ENCODE data around the gene PRPF4.
"Not testable (repeated sequence)": the region's sequence is repeated elsewhere in the genome, so short reads cannot be mapped to it uniquely, and the experiment has no call there.

PRPF4 gene

DNA sequence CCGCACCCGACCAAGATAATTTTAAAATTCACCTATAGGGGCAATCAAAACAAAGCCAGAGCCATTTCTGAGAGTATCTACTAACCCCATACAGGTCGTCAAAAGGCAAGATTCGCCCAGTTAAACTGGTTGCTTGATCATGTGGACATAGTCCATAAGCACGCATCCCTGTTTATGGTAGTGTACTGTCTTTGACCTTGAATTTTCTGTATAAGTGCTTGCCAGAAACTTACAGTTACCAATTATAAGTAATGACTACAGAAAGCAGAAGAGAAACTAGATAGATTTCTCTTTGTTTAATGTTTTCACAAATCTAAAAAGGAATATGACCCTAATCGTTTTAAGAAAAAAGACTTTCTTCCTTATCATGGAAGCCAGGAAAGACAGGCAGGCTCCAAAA lies 28.5 kb upstream of the PRPF4 start:
- H3K36me3 ChIP-seq (ENCODE audit: control insufficient read depth, insufficient read depth, low read length), result no peaks in the 10 kb centered on the region
- no peaks in the 10 kb centered on the region for H3K9me3 ChIP-seq (ENCODE audit: control insufficient read depth, insufficient read depth, low read length)
- no peak overlapping the region for H3K9ac ChIP-seq (ENCODE audit: low read depth, low read length)
- no peaks in the 10 kb centered on the region for H3K4me1 ChIP-seq (ENCODE audit: control insufficient read depth, insufficient read depth, low read length)
- H3K4me3 ChIP-seq (ENCODE audit: low read depth, low read length), result no peak overlapping the region
- no peaks in the 10 kb centered on the region for H3K27me3 ChIP-seq (ENCODE audit: control insufficient read depth, insufficient read depth, low read length)

DNA sequence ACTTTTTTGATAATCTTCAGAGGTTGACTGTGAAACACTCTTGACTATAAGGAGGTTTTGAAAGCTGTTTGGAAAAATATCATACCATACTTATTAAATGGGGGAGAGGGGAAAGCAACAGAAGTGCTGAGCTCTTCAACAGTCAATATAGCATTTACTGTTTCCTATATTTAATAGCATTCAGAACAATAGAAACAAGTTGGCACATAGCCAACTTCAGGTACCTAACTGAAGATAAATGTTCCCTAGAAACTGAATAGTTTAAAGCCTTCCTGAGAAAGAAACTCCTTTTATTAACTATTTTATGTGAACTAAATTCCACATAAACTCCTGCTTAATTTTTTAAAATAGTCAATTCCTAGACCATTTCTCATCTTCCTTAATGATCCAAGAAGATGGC lies 27.8 kb upstream of the PRPF4 start:
- no peak overlapping the region for H3K4me3 ChIP-seq (ENCODE audit: low read depth, low read length)
- no peak overlapping the region for H3K9ac ChIP-seq (ENCODE audit: low read depth, low read length)
- no peaks in the 10 kb centered on the region for H3K27me3 ChIP-seq (ENCODE audit: control insufficient read depth, insufficient read depth, low read length)
- H3K9me3 ChIP-seq (ENCODE audit: control insufficient read depth, insufficient read depth, low read length), result no peaks in the 10 kb centered on the region
- no peaks in the 10 kb centered on the region for H3K36me3 ChIP-seq (ENCODE audit: control insufficient read depth, insufficient read depth, low read length)
- H3K4me1 ChIP-seq (ENCODE audit: control insufficient read depth, insufficient read depth, low read length), result no peaks in the 10 kb centered on the region

DNA sequence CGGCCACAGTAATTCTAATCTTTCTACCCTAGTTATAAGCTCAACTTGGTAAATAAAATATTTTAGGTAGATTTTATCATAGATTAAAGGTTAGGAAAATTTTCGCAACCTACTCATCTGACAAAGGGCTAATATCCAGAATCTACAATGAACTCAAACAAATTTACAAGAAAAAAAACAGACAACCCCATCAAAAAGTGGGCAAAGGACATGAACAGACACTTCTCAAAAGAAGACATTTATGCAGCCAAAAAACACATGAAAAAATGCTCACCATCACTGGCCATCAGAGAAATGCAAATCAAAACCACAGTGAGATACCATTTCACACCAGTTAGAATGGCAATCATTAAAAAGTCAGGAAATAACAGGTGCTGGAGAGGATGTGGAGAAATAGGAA lies 25.8 kb upstream of the PRPF4 start:
- not testable (repeated sequence) for H3K9me3 ChIP-seq (ENCODE audit: control insufficient read depth, insufficient read depth, low read length); H3K4me1 ChIP-seq (ENCODE audit: control insufficient read depth, insufficient read depth, low read length); H3K9ac ChIP-seq (ENCODE audit: low read depth, low read length); H3K4me3 ChIP-seq (ENCODE audit: low read depth, low read length); H3K27me3 ChIP-seq (ENCODE audit: control insufficient read depth, insufficient read depth, low read length); H3K36me3 ChIP-seq (ENCODE audit: control insufficient read depth, insufficient read depth, low read length)

- Histone ChIP-seq H3K4me3 (ENCODE audit: low read depth, low read length) (no peak overlapping the region), H3K4me1 (ENCODE audit: control insufficient read depth, insufficient read depth, low read length) (no peaks in the 10 kb centered on the region), H3K9me3 (ENCODE audit: control insufficient read depth, insufficient read depth, low read length) (no peaks in the 10 kb centered on the region), H3K9ac (ENCODE audit: low read depth, low read length) (no peak overlapping the region), H3K27me3 (ENCODE audit: control insufficient read depth, insufficient read depth, low read length) (no peaks in the 10 kb centered on the region), H3K36me3 (ENCODE audit: control insufficient read depth, insufficient read depth, low read length) (no peaks in the 10 kb centered on the region)
These were observed 24.7 kb upstream of the PRPF4 start for GRCh38 chr9:113250807-113251206.

- Histone ChIP-seq H3K4me1 (ENCODE audit: control insufficient read depth, insufficient read depth, low read length) (no peaks in the 10 kb centered on the region), H3K4me3 (ENCODE audit: low read depth, low read length) (no peak overlapping the region), H3K36me3 (ENCODE audit: control insufficient read depth, insufficient read depth, low read length) (peaks cover under 1% of the 10 kb centered on the region), H3K9ac (ENCODE audit: low read depth, low read length) (no peak overlapping the region), H3K27me3 (ENCODE audit: control insufficient read depth, insufficient read depth, low read length) (no peaks in the 10 kb centered on the region), H3K9me3 (ENCODE audit: control insufficient read depth, insufficient read depth, low read length) (no peaks in the 10 kb centered on the region)
These were observed 20.5 kb upstream of the PRPF4 start for GRCh38 chr9:113254991-113255390.

GRCh38 chr9:113255438-113255837 lies 20.0 kb upstream of the PRPF4 start:
- no peaks in the 10 kb centered on the region for H3K9me3 ChIP-seq (ENCODE audit: control insufficient read depth, insufficient read depth, low read length)
- no peaks in the 10 kb centered on the region for H3K27me3 ChIP-seq (ENCODE audit: control insufficient read depth, insufficient read depth, low read length)
- H3K9ac ChIP-seq (ENCODE audit: low read depth, low read length), result no peak overlapping the region
- no peak overlapping the region for H3K4me3 ChIP-seq (ENCODE audit: low read depth, low read length)
- peaks cover 4% of the 10 kb centered on the region for H3K36me3 ChIP-seq (ENCODE audit: control insufficient read depth, insufficient read depth, low read length)
- H3K4me1 ChIP-seq (ENCODE audit: control insufficient read depth, insufficient read depth, low read length), result no peaks in the 10 kb centered on the region

DNA sequence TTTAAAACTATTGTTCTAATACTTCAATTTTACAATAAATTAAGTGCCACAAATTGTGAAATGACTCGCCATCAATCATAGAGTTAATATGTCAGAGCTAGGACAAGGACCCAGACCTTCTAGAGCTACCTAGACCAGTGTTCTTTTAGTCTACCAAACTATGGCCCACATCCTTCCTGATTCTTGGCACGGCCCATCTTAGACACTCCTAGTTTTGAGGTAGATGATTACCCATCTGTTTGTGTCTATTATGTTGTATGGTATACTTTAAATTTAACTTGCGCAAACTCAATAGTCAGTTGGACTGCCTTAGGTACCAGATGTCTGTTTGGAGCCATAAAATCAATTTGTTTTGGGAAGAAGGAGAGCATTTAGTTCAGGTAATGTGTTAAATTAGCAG lies 17.6 kb upstream of the PRPF4 start:
- H3K4me3 ChIP-seq (ENCODE audit: low read depth, low read length), result no peak overlapping the region
- H3K4me1 ChIP-seq (ENCODE audit: control insufficient read depth, insufficient read depth, low read length), result no peaks in the 10 kb centered on the region
- peaks cover 9% of the 10 kb centered on the region for H3K36me3 ChIP-seq (ENCODE audit: control insufficient read depth, insufficient read depth, low read length)
- no peak overlapping the region for H3K9ac ChIP-seq (ENCODE audit: low read depth, low read length)
- H3K27me3 ChIP-seq (ENCODE audit: control insufficient read depth, insufficient read depth, low read length), result no peaks in the 10 kb centered on the region
- no peaks in the 10 kb centered on the region for H3K9me3 ChIP-seq (ENCODE audit: control insufficient read depth, insufficient read depth, low read length)

GRCh38 chr9:113258282-113258681 lies 17.2 kb upstream of the PRPF4 start:
- Histone ChIP-seq H3K27me3 (ENCODE audit: control insufficient read depth, insufficient read depth, low read length) (no peaks in the 10 kb centered on the region), H3K4me1 (ENCODE audit: control insufficient read depth, insufficient read depth, low read length) (no peaks in the 10 kb centered on the region), H3K4me3 (ENCODE audit: low read depth, low read length) (no peak overlapping the region), H3K9me3 (ENCODE audit: control insufficient read depth, insufficient read depth, low read length) (no peaks in the 10 kb centered on the region), H3K9ac (ENCODE audit: low read depth, low read length) (no peak overlapping the region), H3K36me3 (ENCODE audit: control insufficient read depth, insufficient read depth, low read length) (peaks cover 9% of the 10 kb centered on the region)

DNA sequence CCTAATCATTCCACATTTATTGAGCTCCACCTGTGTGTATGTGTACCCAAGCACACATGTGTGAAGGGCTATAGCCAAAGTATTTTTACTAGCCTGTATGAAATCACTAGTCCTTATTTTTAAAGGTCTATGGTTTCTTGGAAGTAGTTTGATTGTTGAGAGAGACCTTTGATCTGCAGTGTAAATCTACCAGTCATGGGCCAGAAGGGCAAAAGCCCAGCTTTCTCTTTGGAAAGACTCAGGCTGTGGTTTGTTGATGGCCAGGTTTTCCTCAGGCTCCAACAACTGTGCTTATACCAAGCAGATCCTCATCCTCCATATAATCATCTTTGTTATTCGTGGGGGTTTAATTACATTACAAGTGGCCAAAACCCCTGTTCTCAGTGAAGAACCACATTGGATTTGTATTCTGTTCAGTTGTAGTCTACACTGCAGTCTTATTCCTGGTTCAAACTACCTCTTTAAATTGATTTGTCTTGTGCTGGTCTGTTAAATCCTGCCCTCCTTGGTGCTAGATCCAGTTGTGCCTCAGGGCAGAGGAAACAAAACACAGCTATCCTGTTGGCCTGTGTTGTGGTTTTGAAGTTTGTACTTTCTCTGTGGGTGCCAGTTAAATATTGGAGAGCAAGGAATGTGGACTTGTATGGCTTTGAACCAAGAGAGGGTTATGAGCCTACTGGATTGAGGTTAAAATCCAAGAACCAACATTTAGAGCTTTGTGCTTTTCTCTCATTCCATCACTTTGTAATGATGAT lies 13.4 kb upstream of the PRPF4 start:
- Histone ChIP-seq H3K36me3 (ENCODE audit: control insufficient read depth, insufficient read depth, low read length) (peaks cover 11% of the 10 kb centered on the region), H3K4me1 (ENCODE audit: control insufficient read depth, insufficient read depth, low read length) (no peaks in the 10 kb centered on the region), H3K4me3 (ENCODE audit: low read depth, low read length) (no peak overlapping the region), H3K27me3 (ENCODE audit: control insufficient read depth, insufficient read depth, low read length) (no peaks in the 10 kb centered on the region), H3K9me3 (ENCODE audit: control insufficient read depth, insufficient read depth, low read length) (no peaks in the 10 kb centered on the region), H3K9ac (ENCODE audit: low read depth, low read length) (no peak overlapping the region)

- Histone ChIP-seq H3K4me1 (ENCODE audit: control insufficient read depth, insufficient read depth, low read length) (no peaks in the 10 kb centered on the region), H3K4me3 (ENCODE audit: low read depth, low read length) (no peak overlapping the region), H3K36me3 (ENCODE audit: control insufficient read depth, insufficient read depth, low read length) (peaks cover 13% of the 10 kb centered on the region), H3K9ac (ENCODE audit: low read depth, low read length) (no peak overlapping the region), H3K27me3 (ENCODE audit: control insufficient read depth, insufficient read depth, low read length) (no peaks in the 10 kb centered on the region), H3K9me3 (ENCODE audit: control insufficient read depth, insufficient read depth, low read length) (no peaks in the 10 kb centered on the region)
These were observed 9.3 kb upstream of the PRPF4 start for GRCh38 chr9:113266174-113266573.

- H3K27me3 ChIP-seq (ENCODE audit: control insufficient read depth, insufficient read depth, low read length), result no peaks in the 10 kb centered on the region
These were observed 7.4 kb upstream of the PRPF4 start for GRCh38 chr9:113267911-113268566.

GRCh38 chr9:113269355-113269754 lies 6.1 kb upstream of the PRPF4 start:
- peaks cover 13% of the 10 kb centered on the region for H3K36me3 ChIP-seq (ENCODE audit: control insufficient read depth, insufficient read depth, low read length)
- H3K4me3 ChIP-seq (ENCODE audit: low read depth, low read length), result no peak overlapping the region
- H3K4me1 ChIP-seq (ENCODE audit: control insufficient read depth, insufficient read depth, low read length), result peaks cover 3% of the 10 kb centered on the region
- H3K9ac ChIP-seq (ENCODE audit: low read depth, low read length), result no peak overlapping the region
- no peaks in the 10 kb centered on the region for H3K27me3 ChIP-seq (ENCODE audit: control insufficient read depth, insufficient read depth, low read length)
- no peaks in the 10 kb centered on the region for H3K9me3 ChIP-seq (ENCODE audit: control insufficient read depth, insufficient read depth, low read length)

More at GRCh38 chr9:113267911-113268566, 7.4 kb upstream of the PRPF4 start:
- H3K36me3 ChIP-seq (ENCODE audit: control insufficient read depth, insufficient read depth, low read length), result peaks cover 13% of the 10 kb centered on the region
- H3K4me1 ChIP-seq (ENCODE audit: control insufficient read depth, insufficient read depth, low read length), result no peaks in the 10 kb centered on the region
- no peaks in the 10 kb centered on the region for H3K9me3 ChIP-seq (ENCODE audit: control insufficient read depth, insufficient read depth, low read length)
- no peak overlapping the region for H3K4me3 ChIP-seq (ENCODE audit: low read depth, low read length)
- H3K9ac ChIP-seq (ENCODE audit: low read depth, low read length), result no peak overlapping the region

Measured in iPS-15b (cell line).